C4-2B (cell line): ENCODE data around the gene LCAT.

Experiments used
- ZFX ChIP-seq: fragments of 450-650 bp; IDR thresholded peaks from 2 replicates; pipeline ENCODE4 v1.6.1; 2017
- TF ChIP-seq, protein P1 (sequence below): fragments of 450-650 bp; conservative IDR thresholded peaks from 2 replicates; pipeline ENCODE4 v1.5.1; 2017; ENCODE audit warnings: mild to moderate bottlenecking

DNA sequence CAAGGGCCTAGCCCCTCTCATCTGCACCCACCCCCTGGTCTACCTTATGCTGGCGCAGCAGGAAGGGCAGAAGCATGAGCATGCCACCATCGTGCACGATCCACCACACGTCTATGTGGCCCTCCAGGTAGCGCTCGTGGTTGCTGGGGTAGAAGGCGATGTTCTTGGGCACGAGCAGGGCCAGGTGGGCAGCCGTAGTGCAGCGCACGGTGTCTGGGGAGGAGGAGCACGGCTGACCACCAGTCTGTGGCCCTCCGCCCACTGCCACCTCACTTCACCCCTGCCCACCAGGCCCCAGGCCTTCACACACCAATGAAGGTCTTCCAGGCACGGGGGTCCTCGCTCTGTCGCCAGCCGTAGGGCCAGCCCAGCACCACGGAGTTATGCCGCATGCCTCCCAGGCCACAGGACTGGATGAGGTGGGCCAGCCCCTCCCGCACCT lies 2.2 kb upstream of the LCAT start:
- TF ChIP-seq, protein P1, sequence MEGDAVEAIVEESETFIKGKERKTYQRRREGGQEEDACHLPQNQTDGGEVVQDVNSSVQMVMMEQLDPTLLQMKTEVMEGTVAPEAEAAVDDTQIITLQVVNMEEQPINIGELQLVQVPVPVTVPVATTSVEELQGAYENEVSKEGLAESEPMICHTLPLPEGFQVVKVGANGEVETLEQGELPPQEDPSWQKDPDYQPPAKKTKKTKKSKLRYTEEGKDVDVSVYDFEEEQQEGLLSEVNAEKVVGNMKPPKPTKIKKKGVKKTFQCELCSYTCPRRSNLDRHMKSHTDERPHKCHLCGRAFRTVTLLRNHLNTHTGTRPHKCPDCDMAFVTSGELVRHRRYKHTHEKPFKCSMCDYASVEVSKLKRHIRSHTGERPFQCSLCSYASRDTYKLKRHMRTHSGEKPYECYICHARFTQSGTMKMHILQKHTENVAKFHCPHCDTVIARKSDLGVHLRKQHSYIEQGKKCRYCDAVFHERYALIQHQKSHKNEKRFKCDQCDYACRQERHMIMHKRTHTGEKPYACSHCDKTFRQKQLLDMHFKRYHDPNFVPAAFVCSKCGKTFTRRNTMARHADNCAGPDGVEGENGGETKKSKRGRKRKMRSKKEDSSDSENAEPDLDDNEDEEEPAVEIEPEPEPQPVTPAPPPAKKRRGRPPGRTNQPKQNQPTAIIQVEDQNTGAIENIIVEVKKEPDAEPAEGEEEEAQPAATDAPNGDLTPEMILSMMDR, result no peak
- TF ChIP-seq ZFX, result no peak
